Peyer's patch (tissue), 4 donors: ENCODE measurements around the gene EIF2B4.

Experiments used
- POLR2A ChIP-seq, 2 donors: fragments of 450-650 bp; IDR thresholded peaks; one replicate each; pipeline ENCODE4 v1.5.1; 2017; ENCODE audit warnings: antibody characterized with exemption in 2 of 2, mild to moderate bottlenecking in 2 of 2, moderate library complexity in 2 of 2
- TF ChIP-seq, protein P1 (sequence below), 6 experiments: fragments of 450-650 bp in 4 of 6; fragments of 200-600 bp in 2 of 6; sonication (generic) in 1 of 6; IDR thresholded peaks; one replicate each; pipeline ENCODE4 v1.5.1; 2017 to 2019; ENCODE audit warnings: antibody characterized with exemption in 6 of 6, mild to moderate bottlenecking in 3 of 6, moderate library complexity in 1 of 6

DNA sequence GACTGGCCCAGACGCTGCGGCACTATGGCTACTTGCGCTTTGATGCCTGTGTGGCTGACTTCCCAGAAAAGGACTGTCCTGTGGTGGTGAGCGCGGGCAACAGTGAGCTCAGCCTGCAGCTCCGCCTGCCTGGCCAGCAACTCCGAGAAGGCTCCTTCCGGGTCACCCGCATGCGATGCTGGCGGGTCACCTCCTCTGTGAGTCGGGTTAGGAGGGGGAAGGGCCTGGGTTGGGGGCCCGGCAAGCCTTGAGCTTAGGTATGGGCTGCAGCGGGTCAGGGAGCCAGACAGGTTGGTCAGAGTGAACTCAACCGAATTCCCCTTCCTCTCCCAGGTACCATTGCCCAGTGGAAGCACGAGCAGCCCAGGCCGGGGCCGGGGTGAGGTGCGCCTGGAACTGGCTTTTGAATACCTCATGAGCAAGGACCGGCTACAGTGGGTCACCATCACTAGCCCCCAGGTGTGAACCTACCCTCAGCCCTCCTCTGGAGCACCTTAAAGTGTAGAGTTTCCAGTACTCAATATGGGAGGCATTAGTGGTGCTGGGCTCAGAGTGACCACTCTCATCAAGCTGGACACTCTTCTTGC is 5.5 kb upstream of the EIF2B4 start:
- TF ChIP-seq, protein P1, sequence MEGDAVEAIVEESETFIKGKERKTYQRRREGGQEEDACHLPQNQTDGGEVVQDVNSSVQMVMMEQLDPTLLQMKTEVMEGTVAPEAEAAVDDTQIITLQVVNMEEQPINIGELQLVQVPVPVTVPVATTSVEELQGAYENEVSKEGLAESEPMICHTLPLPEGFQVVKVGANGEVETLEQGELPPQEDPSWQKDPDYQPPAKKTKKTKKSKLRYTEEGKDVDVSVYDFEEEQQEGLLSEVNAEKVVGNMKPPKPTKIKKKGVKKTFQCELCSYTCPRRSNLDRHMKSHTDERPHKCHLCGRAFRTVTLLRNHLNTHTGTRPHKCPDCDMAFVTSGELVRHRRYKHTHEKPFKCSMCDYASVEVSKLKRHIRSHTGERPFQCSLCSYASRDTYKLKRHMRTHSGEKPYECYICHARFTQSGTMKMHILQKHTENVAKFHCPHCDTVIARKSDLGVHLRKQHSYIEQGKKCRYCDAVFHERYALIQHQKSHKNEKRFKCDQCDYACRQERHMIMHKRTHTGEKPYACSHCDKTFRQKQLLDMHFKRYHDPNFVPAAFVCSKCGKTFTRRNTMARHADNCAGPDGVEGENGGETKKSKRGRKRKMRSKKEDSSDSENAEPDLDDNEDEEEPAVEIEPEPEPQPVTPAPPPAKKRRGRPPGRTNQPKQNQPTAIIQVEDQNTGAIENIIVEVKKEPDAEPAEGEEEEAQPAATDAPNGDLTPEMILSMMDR (IDR thresholded peaks at IDR 0.05) = no peak
- no peak for TF ChIP-seq POLR2A (IDR thresholded peaks at IDR 0.05)
